ENCODE data around the gene HSPB7. TPM values are rescaled to one million over a fixed set of nuclear protein-coding genes. Genes with fewer than 3 reads are reported as not detected.
"Not testable (repeated sequence)": the region's sequence is repeated elsewhere in the genome, so short reads cannot be mapped to it uniquely, and the experiment has no call there.

The HSPB7 gene
- total RNA-seq, 5 donors from 2014 or later (not counting 1 experiment from before 2014, with no cell fraction given) = 0.19 TPM; not detected in 4

- H3K4me3 ChIP-seq (ENCODE audit: control insufficient read depth in 1 of 2, extremely low read depth in 1 of 2, low read length in 1 of 2); H3K4me1 Mint-ChIP-seq; DNase-seq; H3K9me3 ChIP-seq; H3K27me3 ChIP-seq (replicated peaks in 1 of 2; ENCODE audit: control insufficient read depth in 2 of 2, extremely low read depth in 1 of 2, insufficient read depth in 2 of 2, low read length in 1 of 2); H3K4me3 Mint-ChIP-seq; H3K36me3 Mint-ChIP-seq; H3K27ac ChIP-seq (ENCODE audit: low read length); POLR2A ChIA-PET; H3K36me3 ChIP-seq (ENCODE audit: control insufficient read depth in 2 of 2, extremely low read depth in 1 of 2, insufficient read depth in 1 of 2, low read length in 1 of 2); H3K27me3 Mint-ChIP-seq; H3K27ac Mint-ChIP-seq; H3K9me3 Mint-ChIP-seq; H3K4me1 ChIP-seq (ENCODE audit: control insufficient read depth in 1 of 2, extremely low read depth in 1 of 2, insufficient read depth in 2 of 2, low read length in 2 of 2); ATAC-seq (replicated peaks in 1 of 4); CTCF ChIA-PET: not testable (repeated sequence)
- WGBS (ENCODE audit: insufficient coverage) = 53% methylated on average over 1 of the region's 4 CpGs
Observed at GRCh38 chr1:16056521-16056912, 38.7 kb upstream of the HSPB7 start.

- Mint-ChIP-seq H3K27me3 (peaks cover 0 to 1% of the 10 kb centered on the region in 2 donors), H3K27ac (peak overlapping the region in 1 of 2 donors; percentile 48), H3K9me3 (no peaks in the 10 kb centered on the region), H3K36me3 (no peaks in the 10 kb centered on the region), H3K4me1 (peaks cover 0 to 6% (median 6%) of the 10 kb centered on the region in 3 donors), H3K4me3 (no peak overlapping the region)
- H3K9me3 ChIP-seq = no peaks in the 10 kb centered on the region
- 46% methylated on average over 6 of the region's 18 CpGs for WGBS (ENCODE audit: insufficient coverage)
- peaks cover 0 to 11% of the 10 kb centered on the region in 2 experiments for H3K27me3 ChIP-seq (replicated peaks in 1 of 2; ENCODE audit: control insufficient read depth in 2 of 2, extremely low read depth in 1 of 2, insufficient read depth in 2 of 2, low read length in 1 of 2)
- DNase-seq (peak; percentile 58 to 90 (median 79)), ATAC-seq (replicated peaks in 1 of 4) (peak; percentile 93 to 98 (median 96))
- H3K27ac ChIP-seq (ENCODE audit: low read length) = no peak overlapping the region
- H3K4me1 ChIP-seq (ENCODE audit: control insufficient read depth in 1 of 2, extremely low read depth in 1 of 2, insufficient read depth in 2 of 2, low read length in 2 of 2) = peaks cover 0 to 8% of the 10 kb centered on the region in 2 experiments
- no peaks in the 10 kb centered on the region for H3K36me3 ChIP-seq (ENCODE audit: control insufficient read depth in 2 of 2, extremely low read depth in 1 of 2, insufficient read depth in 1 of 2, low read length in 1 of 2)
- ChIA-PET POLR2A (no interaction called here), CTCF (interaction anchor here (0.6 kb wide), 4 partner anchors 25 to 255 kb away, joined by 3 to 5 read pairs (median 4); no protein-coding TSS in a partner anchor)
- H3K4me3 ChIP-seq (ENCODE audit: control insufficient read depth in 1 of 2, extremely low read depth in 1 of 2, low read length in 1 of 2) = no peak overlapping the region
Observed at GRCh38 chr1:16055613-16056520, 38.0 kb upstream of the HSPB7 start.

- Mint-ChIP-seq H3K27me3 (peaks cover 2% of the 10 kb centered on the region in 2 donors), H3K27ac (no peak overlapping the region), H3K4me1 (peaks cover 0 to 6% (median 6%) of the 10 kb centered on the region in 3 donors), H3K9me3 (no peaks in the 10 kb centered on the region), H3K36me3 (no peaks in the 10 kb centered on the region), H3K4me3 (no peak overlapping the region)
- Histone ChIP-seq H3K27ac (ENCODE audit: low read length) (no peak overlapping the region), H3K36me3 (ENCODE audit: control insufficient read depth in 2 of 2, extremely low read depth in 1 of 2, insufficient read depth in 1 of 2, low read length in 1 of 2) (no peaks in the 10 kb centered on the region), H3K4me1 (ENCODE audit: control insufficient read depth in 1 of 2, extremely low read depth in 1 of 2, insufficient read depth in 2 of 2, low read length in 2 of 2) (peaks cover 0 to 8% of the 10 kb centered on the region in 2 experiments), H3K27me3 (replicated peaks in 1 of 2; ENCODE audit: control insufficient read depth in 2 of 2, extremely low read depth in 1 of 2, insufficient read depth in 2 of 2, low read length in 1 of 2) (peaks cover 0 to 21% of the 10 kb centered on the region in 2 experiments), H3K4me3 (ENCODE audit: control insufficient read depth in 1 of 2, extremely low read depth in 1 of 2, low read length in 1 of 2) (no peak overlapping the region), H3K9me3 (no peaks in the 10 kb centered on the region)
- ChIA-PET POLR2A (interaction anchor here in 1 of 2 donors (0.6 kb wide), 1 partner anchor 258 kb away, joined by 5 read pairs; no protein-coding TSS in a partner anchor), CTCF (interaction anchor here in 1 of 2 donors (0.6 kb wide), 1 partner anchor 237 kb away, joined by 5 read pairs; no protein-coding TSS in a partner anchor)
- 83% methylated on average over 4 of the region's 7 CpGs for WGBS (ENCODE audit: insufficient coverage)
- ATAC-seq (replicated peaks in 1 of 4) (no peak), DNase-seq (no peak)
Observed at GRCh38 chr1:16054598-16055540, 37.0 kb upstream of the HSPB7 start.

GRCh38 chr1:16053781-16054502, 36.1 kb upstream of the HSPB7 start:
- Histone ChIP-seq H3K4me3 (ENCODE audit: control insufficient read depth in 1 of 2, extremely low read depth in 1 of 2, low read length in 1 of 2) (no peak overlapping the region), H3K27ac (ENCODE audit: low read length) (no peak overlapping the region), H3K9me3 (no peaks in the 10 kb centered on the region), H3K4me1 (ENCODE audit: control insufficient read depth in 1 of 2, extremely low read depth in 1 of 2, insufficient read depth in 2 of 2, low read length in 2 of 2) (peaks cover 0 to 11% of the 10 kb centered on the region in 2 experiments), H3K27me3 (replicated peaks in 1 of 2; ENCODE audit: control insufficient read depth in 2 of 2, extremely low read depth in 1 of 2, insufficient read depth in 2 of 2, low read length in 1 of 2) (peaks cover 0 to 29% of the 10 kb centered on the region in 2 experiments), H3K36me3 (ENCODE audit: control insufficient read depth in 2 of 2, extremely low read depth in 1 of 2, insufficient read depth in 1 of 2, low read length in 1 of 2) (no peaks in the 10 kb centered on the region)
- ATAC-seq (replicated peaks in 1 of 4) (no peak), DNase-seq (no peak)
- Mint-ChIP-seq H3K4me1 (peaks cover 0 to 11% (median 6%) of the 10 kb centered on the region in 3 donors), H3K36me3 (no peaks in the 10 kb centered on the region), H3K27me3 (peaks cover 8% of the 10 kb centered on the region in 2 donors), H3K27ac (no peak overlapping the region), H3K4me3 (no peak overlapping the region), H3K9me3 (no peaks in the 10 kb centered on the region)
- WGBS (ENCODE audit: insufficient coverage) = 69% methylated on average over 2 of the region's 8 CpGs
- POLR2A ChIA-PET = no interaction called here
- CTCF ChIA-PET = no interaction called here

- DNase-seq; H3K9me3 Mint-ChIP-seq; POLR2A ChIA-PET; ATAC-seq (replicated peaks in 1 of 4); H3K36me3 Mint-ChIP-seq; H3K4me3 ChIP-seq (ENCODE audit: control insufficient read depth in 1 of 2, extremely low read depth in 1 of 2, low read length in 1 of 2); H3K36me3 ChIP-seq (ENCODE audit: control insufficient read depth in 2 of 2, extremely low read depth in 1 of 2, insufficient read depth in 1 of 2, low read length in 1 of 2); CTCF ChIA-PET; H3K9me3 ChIP-seq; H3K27ac ChIP-seq (ENCODE audit: low read length); H3K4me3 Mint-ChIP-seq; H3K27ac Mint-ChIP-seq: not testable (repeated sequence)
- peaks cover 2 to 17% of the 10 kb centered on the region in 2 experiments for H3K4me1 ChIP-seq (ENCODE audit: control insufficient read depth in 1 of 2, extremely low read depth in 1 of 2, insufficient read depth in 2 of 2, low read length in 2 of 2)
- Mint-ChIP-seq H3K27me3 (peaks cover 6 to 11% of the 10 kb centered on the region in 2 donors), H3K4me1 (peaks cover 0 to 11% (median 8%) of the 10 kb centered on the region in 3 donors)
- H3K27me3 ChIP-seq (replicated peaks in 1 of 2; ENCODE audit: control insufficient read depth in 2 of 2, extremely low read depth in 1 of 2, insufficient read depth in 2 of 2, low read length in 1 of 2) = peaks cover 0 to 41% of the 10 kb centered on the region in 2 experiments
- WGBS (ENCODE audit: insufficient coverage) = 89% methylated on average over 7 of the region's 12 CpGs
Observed at GRCh38 chr1:16051949-16052348, 34.1 kb upstream of the HSPB7 start.
